Uterus (tissue), 4 donors: ENCODE data around the gene TRAPPC14. TPM values are rescaled to one million over a fixed set of nuclear protein-coding genes. Genes with fewer than 3 reads are reported as not detected.

Experiments used
- DNase-seq, 2 donors: peaks; one replicate each; pipeline ENCODE4 v3.0.0-alpha.2; 2019 to 2020
- H3K27ac ChIP-seq, 2 donors: fragments of 200-600 bp; sonication (generic); 1 replicate in 1 of 2; 2 replicates in 1 of 2; pipeline ENCODE4 v1.5.1; 2016 to 2018
- H3K27me3 ChIP-seq, 2 donors: fragments of 200-600 bp; sonication (generic); one replicate each; pipeline ENCODE4 v1.5.1; 2018 to 2019; ENCODE audit warnings: control low read depth in 1 of 2
- H3K36me3 ChIP-seq, 2 donors: fragments of 200-600 bp; sonication (generic); one replicate each; pipeline ENCODE4 v1.5.1; 2019; ENCODE audit warnings: control low read depth in 1 of 2
- H3K4me1 ChIP-seq, 2 donors: fragments of 200-600 bp; sonication (generic); one replicate each; pipeline ENCODE4 v1.5.1; 2018 to 2019; ENCODE audit warnings: control low read depth in 1 of 2
- H3K4me3 ChIP-seq, 2 donors: fragments of 200-600 bp; sonication (generic); 1 replicate in 1 of 2; 2 replicates in 1 of 2; pipeline ENCODE4 v1.5.1; 2018 to 2019; ENCODE audit warnings: mild to moderate bottlenecking in 1 of 2
- H3K9me3 ChIP-seq, 2 donors: fragments of 200-600 bp; sonication (generic); one replicate each; pipeline ENCODE4 v1.5.1; 2019; ENCODE audit warnings: control low read depth in 1 of 2
- CTCF ChIP-seq, 4 experiments: fragments of 200-600 bp in 2 of 4; fragments of 450-650 bp in 2 of 4; sonication (generic) in 2 of 4; IDR thresholded peaks; one replicate each; pipeline ENCODE4 v1.5.1; 2016 to 2019; ENCODE audit warnings: antibody characterized with exemption in 4 of 4, mild to moderate bottlenecking in 2 of 4, moderate library complexity in 1 of 4
- POLR2A ChIP-seq, 2 donors: fragments of 450-650 bp; IDR thresholded peaks; one replicate each; pipeline ENCODE4 v1.6.1; 2016; ENCODE audit warnings: antibody characterized with exemption in 2 of 2, mild to moderate bottlenecking in 1 of 2, moderate library complexity in 1 of 2
- intact Hi-C: fragments of 100-400 bp; cut with DNase I; formaldehyde crosslinking; loops from one replicate; pipeline ENCODE4 v1.15.1; 2023; ENCODE audit warnings: low total_unique reads
- total RNA-seq, 4 donors: library from RNA; depleted of rRNA in 3 of 4; stranded (reverse); fragments of >200 nt in 3 of 4; gene quantifications; one replicate each; pipeline versions ENCODE4 v1.1.0 to v1.2.4, GENCODE V29; 2014 to 2023
- donor health status: DM: yes; HTN: yes; CAD: no.

Gene TRAPPC14
- total RNA-seq, 4 donors from 2014 or later: 2.8 to 22.3 (median 5.7) TPM

GRCh38 chr7:100119970-100120732 lies 38.4 kb downstream of the TRAPPC14 start:
- peaks cover 4 to 6% of the 10 kb centered on the region in 2 donors for H3K4me1 ChIP-seq
- H3K36me3 ChIP-seq: no peaks in the 10 kb centered on the region
- peak overlapping the region; percentile 84 to 94 for H3K27ac ChIP-seq
- no peak for TF ChIP-seq POLR2A (IDR thresholded peaks at IDR 0.05)
- no peak for TF ChIP-seq CTCF (IDR thresholded peaks at IDR 0.05)
- DNase-seq: peak; percentile 75 to 80
- H3K4me3 ChIP-seq: peak overlapping the region; percentile 74 to 83
- no peaks in the 10 kb centered on the region for H3K27me3 ChIP-seq
- H3K9me3 ChIP-seq: no peaks in the 10 kb centered on the region
- intact Hi-C loops: no loop called here

GRCh38 chr7:100119072-100119969 lies 39.2 kb downstream of the TRAPPC14 start, which contains the start of the genes CNPY4 and TAF6:
CNPY4 (plus strand) TSS chr7:100119634; CDS start chr7:100119745, 111 bp downstream.
TAF6 (minus strand) TSS chr7:100119358; CDS start chr7:100114209, 5,149 bp downstream.
- Histone ChIP-seq H3K36me3 (no peaks in the 10 kb centered on the region), H3K9me3 (no peaks in the 10 kb centered on the region), H3K4me3 (peak within 1 kb of the TSS; percentile 74 to 83), H3K27ac (peak within 1 kb of the TSS; percentile 84 to 94), H3K27me3 (no peaks in the 10 kb centered on the region), H3K4me1 (peaks cover 4 to 6% of the 10 kb centered on the region in 2 donors)
- TF ChIP-seq POLR2A (IDR thresholded peaks at IDR 0.05) (peak in 1 of 2 donors; percentile 57), CTCF (IDR thresholded peaks at IDR 0.05) (peak in 2 of 4 experiments; percentile 17 to 20)
- peak; percentile 96 to 97 for DNase-seq
- intact Hi-C loops: no loop called here

- Histone ChIP-seq H3K9me3 (no peaks in the 10 kb centered on the region), H3K4me1 (peaks cover 4 to 6% of the 10 kb centered on the region in 2 donors), H3K27ac (peak overlapping the region; percentile 84 to 94), H3K4me3 (peak overlapping the region; percentile 74 to 83), H3K36me3 (no peaks in the 10 kb centered on the region), H3K27me3 (no peaks in the 10 kb centered on the region)
- no peak for DNase-seq
- intact Hi-C loops: no loop called here
- TF ChIP-seq CTCF (IDR thresholded peaks at IDR 0.05) (no peak), POLR2A (IDR thresholded peaks at IDR 0.05) (no peak)
These were observed 40.0 kb downstream of the TRAPPC14 start for GRCh38 chr7:100118388-100119071.

- TF ChIP-seq POLR2A (IDR thresholded peaks at IDR 0.05) (no peak), CTCF (IDR thresholded peaks at IDR 0.05) (no peak)
These were observed 43.5 kb downstream of the TRAPPC14 start for GRCh38 chr7:100115026-100115425.

More at GRCh38 chr7:100115026-100115425, 43.5 kb downstream of the TRAPPC14 start:
- no peaks in the 10 kb centered on the region for H3K9me3 ChIP-seq
- DNase-seq: no peak
- H3K4me1 ChIP-seq: peaks cover 0 to under 1% of the 10 kb centered on the region in 2 donors
- no peak overlapping the region for H3K27ac ChIP-seq
- no peaks in the 10 kb centered on the region for H3K27me3 ChIP-seq
- intact Hi-C loops: no loop called here
- H3K4me3 ChIP-seq: no peak overlapping the region
- no peaks in the 10 kb centered on the region for H3K36me3 ChIP-seq
